HEK293 (cell line): ENCODE data around the gene RASSF5.

Experiments used
- CTCF ChIA-PET: fragments of 350-600 bp; formaldehyde crosslinking; extraction: SDS; loops from one replicate; lab custom pipeline; 2021; ENCODE audit warnings: antibody characterized with exemption; lab: Yijun Ruan, JAX
- POLR2A ChIA-PET: fragments of 300-600 bp; formaldehyde crosslinking; extraction: SDS; loops from one replicate; lab custom pipeline; 2020; ENCODE audit warnings: antibody characterized with exemption, inconsistent platforms; lab: Yijun Ruan, JAX
- H3K27ac ChIP-seq: fragments of 200-500 bp; sonication (Bioruptor generic); 2 replicates; pipeline ENCODE4 v1.5.1; 2014; ENCODE audit warnings: low read depth, low read length, control low read depth, inconsistent platforms; ENCODE audit errors: extremely low read depth
- H3K36me3 ChIP-seq, 2 experiments: fragments of 200-500 bp in 1 of 2; sonication (Bioruptor generic) in 1 of 2; 1 replicate in 1 of 2; 2 replicates in 1 of 2; pipeline ENCODE4 v1.5.1; 2014 to 2017; ENCODE audit warnings: inconsistent platforms in 2 of 2, low read length in 2 of 2; ENCODE audit not compliant: control insufficient read depth in 2 of 2, insufficient read depth in 1 of 2
- H3K4me1 ChIP-seq: fragments of 200-500 bp; sonication (Bioruptor generic); 2 replicates; pipeline ENCODE4 v1.5.1; 2014; ENCODE audit warnings: mild to moderate bottlenecking, low read length, inconsistent platforms; ENCODE audit not compliant: control insufficient read depth, insufficient read depth
- H3K4me3 ChIP-seq: 2 replicates; pipeline ENCODE4 v1.5.1; 2011; ENCODE audit warnings: low read depth, mild to moderate bottlenecking, control low read depth, low read length, moderate library complexity
- H3K9me3 ChIP-seq: fragments of 200-500 bp; sonication (Bioruptor generic); 2 replicates; pipeline ENCODE4 v1.5.1; 2014; ENCODE audit warnings: low read depth, low read length, inconsistent platforms; ENCODE audit not compliant: control insufficient read depth, insufficient read depth
- KLF1 ChIP-seq: fragments of 450-650 bp; formaldehyde crosslinking; IDR thresholded peaks from 2 replicates; pipeline ENCODE4 v1.5.1; 2016; ENCODE audit warnings: missing biosample characterization, missing genetic modification characterization
- MEIS1 ChIP-seq: sonication (generic); formaldehyde crosslinking; IDR thresholded peaks from 2 replicates; pipeline ENCODE4 v1.8.1; 2022; ENCODE audit warnings: missing genetic modification reagents, mild to moderate bottlenecking, borderline replicate concordance
- OVOL3 ChIP-seq: fragments of 450-650 bp; formaldehyde crosslinking; IDR thresholded peaks from 2 replicates; pipeline ENCODE4 v1.5.1; 2016; ENCODE audit warnings: missing biosample characterization, missing genetic modification characterization
- REPIN1 ChIP-seq: fragments of 450-650 bp; formaldehyde crosslinking; IDR thresholded peaks from 2 replicates; pipeline ENCODE4 v1.5.1; 2017; ENCODE audit warnings: missing biosample characterization, missing genetic modification characterization, low read depth
- SP7 ChIP-seq: fragments of 450-650 bp; formaldehyde crosslinking; IDR thresholded peaks from 2 replicates; pipeline ENCODE4 v1.5.1; 2016; ENCODE audit warnings: missing biosample characterization, missing genetic modification characterization
- TRIM28 ChIP-seq: IDR thresholded peaks from 2 replicates; pipeline ENCODE4 v1.6.1; 2011; ENCODE audit warnings: low read length, control low read depth, borderline replicate concordance
- ZBTB21 ChIP-seq: fragments of 450-650 bp; formaldehyde crosslinking; IDR thresholded peaks from 2 replicates; pipeline ENCODE4 v1.5.1; 2017; ENCODE audit warnings: missing biosample characterization, missing genetic modification characterization
- ZBTB7A ChIP-seq: fragments of 450-650 bp; formaldehyde crosslinking; IDR thresholded peaks from 2 replicates; pipeline ENCODE4 v1.5.1; 2016; ENCODE audit warnings: low read depth, missing biosample characterization, missing genetic modification characterization
- ZNF138 ChIP-seq: fragments of 450-650 bp; formaldehyde crosslinking; IDR thresholded peaks from 2 replicates; pipeline ENCODE4 v1.5.1; 2016; ENCODE audit warnings: missing biosample characterization, missing genetic modification characterization, borderline replicate concordance
- ZNF16 ChIP-seq: fragments of 450-650 bp; formaldehyde crosslinking; IDR thresholded peaks from 2 replicates; pipeline ENCODE4 v1.5.1; 2016; ENCODE audit warnings: low read depth, missing biosample characterization, missing genetic modification characterization
- ZNF169 ChIP-seq: fragments of 450-650 bp; formaldehyde crosslinking; IDR thresholded peaks from 2 replicates; pipeline ENCODE4 v1.5.1; 2016; ENCODE audit warnings: missing biosample characterization, missing genetic modification characterization
- ZNF184 ChIP-seq: fragments of 450-650 bp; IDR thresholded peaks from 2 replicates; pipeline ENCODE4 v1.5.1; 2018; ENCODE audit warnings: missing biosample characterization, mild to moderate bottlenecking, missing genetic modification characterization
- ZNF266 ChIP-seq: fragments of 450-650 bp; formaldehyde crosslinking; IDR thresholded peaks from 2 replicates; pipeline ENCODE4 v1.5.1; 2016; ENCODE audit warnings: missing biosample characterization, missing genetic modification characterization, low read depth
- ZNF48 ChIP-seq: fragments of 450-650 bp; formaldehyde crosslinking; IDR thresholded peaks from 2 replicates; pipeline ENCODE4 v1.5.1; 2016; ENCODE audit warnings: missing biosample characterization, missing genetic modification characterization
- ZNF555 ChIP-seq: fragments of 450-650 bp; formaldehyde crosslinking; conservative IDR thresholded peaks from 2 replicates; pipeline ENCODE4 v1.5.1; 2017; ENCODE audit warnings: missing biosample characterization, mild to moderate bottlenecking, missing genetic modification characterization, inconsistent platforms
- ZNF560 ChIP-seq: fragments of 450-650 bp; formaldehyde crosslinking; IDR thresholded peaks from 2 replicates; pipeline ENCODE4 v1.5.1; 2017; ENCODE audit warnings: missing biosample characterization, missing genetic modification characterization, borderline replicate concordance
- ZNF561 ChIP-seq: fragments of 450-650 bp; IDR thresholded peaks from 2 replicates; pipeline ENCODE4 v1.5.1; 2018; ENCODE audit warnings: missing biosample characterization, missing genetic modification characterization, borderline replicate concordance
- ZNF610 ChIP-seq: fragments of 450-650 bp; formaldehyde crosslinking; IDR thresholded peaks from 2 replicates; pipeline ENCODE4 v1.5.1; 2016; ENCODE audit warnings: missing biosample characterization, missing genetic modification characterization, borderline replicate concordance
- ZNF629 ChIP-seq: fragments of 450-650 bp; formaldehyde crosslinking; IDR thresholded peaks from 2 replicates; pipeline ENCODE4 v1.5.1; 2017; ENCODE audit warnings: missing biosample characterization, missing genetic modification characterization
- ZNF658 ChIP-seq: fragments of 450-650 bp; formaldehyde crosslinking; IDR thresholded peaks from 2 replicates; pipeline ENCODE4; 2016; ENCODE audit warnings: missing biosample characterization, missing genetic modification characterization
- ZNF701 ChIP-seq: fragments of 450-650 bp; formaldehyde crosslinking; IDR thresholded peaks from 2 replicates; pipeline ENCODE4 v1.5.1; 2016; ENCODE audit warnings: missing biosample characterization, missing genetic modification characterization
- ZNF707 ChIP-seq: fragments of 450-650 bp; formaldehyde crosslinking; IDR thresholded peaks from 2 replicates; pipeline ENCODE4 v1.5.1; 2016; ENCODE audit warnings: missing biosample characterization, missing genetic modification characterization
- ZNF830 ChIP-seq: fragments of 450-650 bp; IDR thresholded peaks from 2 replicates; pipeline ENCODE4 v1.5.0; 2018; ENCODE audit warnings: missing biosample characterization, missing genetic modification characterization, low read depth, mild to moderate bottlenecking, moderate library complexity
- TF ChIP-seq, protein P1 (sequence below): fragments of 450-650 bp; formaldehyde crosslinking; IDR thresholded peaks from 2 replicates; pipeline ENCODE4 v1.5.1; 2017; ENCODE audit warnings: missing biosample characterization, mild to moderate bottlenecking, missing genetic modification characterization, moderate library complexity
- TF ChIP-seq, protein P2 (sequence below): fragments of 450-650 bp; formaldehyde crosslinking; IDR thresholded peaks from 2 replicates; pipeline ENCODE4 v1.5.1; 2016; ENCODE audit warnings: missing biosample characterization, missing genetic modification characterization

The RASSF5 gene

DNA sequence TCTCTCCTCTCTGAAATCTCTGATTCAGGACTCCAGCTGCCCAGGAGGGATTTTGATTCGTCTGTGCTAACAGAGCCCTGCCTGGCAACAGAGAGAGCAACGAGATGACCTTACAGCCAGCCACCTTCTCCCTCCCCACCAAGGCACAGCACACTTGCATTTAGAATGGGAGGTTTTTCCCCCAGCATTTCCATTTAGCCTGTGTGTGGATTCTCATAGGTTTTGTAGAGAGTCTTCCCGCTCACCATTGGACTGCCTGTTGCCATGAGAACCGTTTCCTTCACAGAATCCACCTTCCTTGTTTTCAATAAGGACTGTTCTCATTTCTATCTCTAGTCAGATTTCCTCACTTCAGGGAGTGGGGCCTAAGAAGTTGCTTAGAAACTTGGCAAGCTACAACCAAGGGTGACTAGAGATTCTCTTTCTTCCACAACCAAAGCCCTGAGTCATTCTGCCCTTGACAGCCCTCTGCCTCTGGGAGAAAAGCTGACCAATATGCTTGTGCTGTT lies 42.8 kb upstream of the RASSF5 start:
- H3K4me3 ChIP-seq, result no peak overlapping the region
- no peak overlapping the region for H3K27ac ChIP-seq
- peaks cover 0 to 26% of the 10 kb centered on the region in 2 experiments; a peak in 1 of 3 replicates for H3K36me3 ChIP-seq
- TF ChIP-seq ZNF184 (tag by site-specific recombination) (no peak), REPIN1 (tag by site-specific recombination) (no peak), ZBTB21 (no peak), ZNF610 (tag by site-specific recombination) (no peak), MEIS1 (CRISPR knock-in tag) (no peak), ZNF266 (tag by site-specific recombination) (no peak), ZBTB7A (tag by site-specific recombination) (no peak), SP7 (no peak), TRIM28 (no peak), ZNF658 (no peak), ZNF138 (no peak), ZNF169 (tag by site-specific recombination) (no peak), ZNF48 (tag by site-specific recombination) (no peak), ZNF555 (tag by site-specific recombination) (no peak)
- TF ChIP-seq, protein P1, sequence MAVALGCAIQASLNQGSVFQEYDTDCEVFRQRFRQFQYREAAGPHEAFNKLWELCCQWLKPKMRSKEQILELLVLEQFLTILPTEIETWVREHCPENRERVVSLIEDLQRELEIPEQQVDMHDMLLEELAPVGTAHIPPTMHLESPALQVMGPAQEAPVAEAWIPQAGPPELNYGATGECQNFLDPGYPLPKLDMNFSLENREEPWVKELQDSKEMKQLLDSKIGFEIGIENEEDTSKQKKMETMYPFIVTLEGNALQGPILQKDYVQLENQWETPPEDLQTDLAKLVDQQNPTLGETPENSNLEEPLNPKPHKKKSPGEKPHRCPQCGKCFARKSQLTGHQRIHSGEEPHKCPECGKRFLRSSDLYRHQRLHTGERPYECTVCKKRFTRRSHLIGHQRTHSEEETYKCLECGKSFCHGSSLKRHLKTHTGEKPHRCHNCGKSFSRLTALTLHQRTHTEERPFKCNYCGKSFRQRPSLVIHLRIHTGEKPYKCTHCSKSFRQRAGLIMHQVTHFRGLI (tag by site-specific recombination), result no peak
- TF ChIP-seq, protein P2, sequence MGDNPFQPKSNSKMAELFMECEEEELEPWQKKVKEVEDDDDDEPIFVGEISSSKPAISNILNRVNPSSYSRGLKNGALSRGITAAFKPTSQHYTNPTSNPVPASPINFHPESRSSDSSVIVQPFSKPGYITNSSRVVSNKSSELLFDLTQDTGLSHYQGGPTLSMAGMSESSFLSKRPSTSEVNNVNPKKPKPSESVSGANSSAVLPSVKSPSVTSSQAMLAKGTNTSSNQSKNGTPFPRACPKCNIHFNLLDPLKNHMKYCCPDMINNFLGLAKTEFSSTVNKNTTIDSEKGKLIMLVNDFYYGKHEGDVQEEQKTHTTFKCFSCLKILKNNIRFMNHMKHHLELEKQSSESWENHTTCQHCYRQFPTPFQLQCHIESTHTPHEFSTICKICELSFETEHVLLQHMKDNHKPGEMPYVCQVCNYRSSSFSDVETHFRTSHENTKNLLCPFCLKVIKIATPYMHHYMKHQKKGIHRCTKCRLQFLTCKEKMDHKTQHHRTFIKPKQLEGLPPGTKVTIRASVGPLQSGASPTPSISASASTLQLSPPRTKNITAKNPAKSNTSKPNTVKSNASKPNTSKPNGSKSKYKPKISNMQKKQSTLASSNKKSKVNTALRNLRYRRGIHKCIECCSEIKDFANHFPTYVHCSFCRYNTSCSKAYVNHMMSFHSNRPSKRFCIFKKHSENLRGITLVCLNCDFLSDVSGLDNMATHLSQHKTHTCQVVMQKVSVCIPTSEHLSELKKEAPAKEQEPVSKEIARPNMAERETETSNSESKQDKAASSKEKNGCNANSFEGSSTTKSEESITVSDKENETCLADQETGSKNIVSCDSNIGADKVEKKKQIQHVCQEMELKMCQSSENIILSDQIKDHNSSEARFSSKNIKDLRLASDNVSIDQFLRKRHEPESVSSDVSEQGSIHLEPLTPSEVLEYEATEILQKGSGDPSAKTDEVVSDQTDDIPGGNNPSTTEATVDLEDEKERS, result no peak
- ChIA-PET CTCF (interaction anchor here (0.6 to 2.2 kb wide), 4 partner anchors 13 to 119 kb away, joined by 3 to 11 read pairs (median 4); no protein-coding TSS in a partner anchor), POLR2A (no interaction called here)
- no peaks in the 10 kb centered on the region for H3K4me1 ChIP-seq
- H3K9me3 ChIP-seq, result no peaks in the 10 kb centered on the region

DNA sequence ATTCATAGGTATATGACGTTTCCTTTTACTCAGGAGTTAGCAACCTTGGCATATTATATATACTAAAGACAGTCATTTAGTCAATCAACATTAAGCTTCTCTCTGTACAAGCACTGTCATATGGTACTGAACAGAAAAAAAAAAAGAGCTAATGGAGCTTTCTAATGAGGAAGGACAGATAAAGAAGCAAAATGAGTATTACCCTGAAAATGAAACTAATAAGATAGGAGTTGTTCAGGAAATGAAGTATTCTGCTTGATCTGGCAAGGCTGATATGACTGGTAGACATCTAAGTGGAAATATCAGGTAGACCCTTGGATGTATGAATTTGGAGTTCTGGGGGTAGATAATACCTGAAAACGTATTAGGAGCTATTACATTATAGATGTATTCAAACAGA lies 41.4 kb upstream of the RASSF5 start:
- H3K27ac ChIP-seq, result no peak overlapping the region
- ChIA-PET CTCF (interaction anchor here (0.6 to 2.2 kb wide), 6 partner anchors 12 to 1401 kb away, joined by 3 to 11 read pairs (median 4); no protein-coding TSS in a partner anchor), POLR2A (no interaction called here)
- 0 out of 2 replicates have a peak, but pooled peaks cover 2% of the 10 kb centered on the region for H3K4me1 ChIP-seq
- H3K36me3 ChIP-seq, result peaks cover 0 to 20% of the 10 kb centered on the region in 2 experiments; a peak in 1 of 3 replicates
- TF ChIP-seq ZNF561 (no peak), ZNF701 (no peak), ZNF830 (tag by site-specific recombination) (no peak), KLF1 (no peak), OVOL3 (no peak), ZNF16 (tag by site-specific recombination) (no peak), ZNF560 (tag by site-specific recombination) (no peak), ZNF707 (tag by site-specific recombination) (no peak), ZNF629 (no peak)
- H3K9me3 ChIP-seq, result no peaks in the 10 kb centered on the region
- no peak overlapping the region for H3K4me3 ChIP-seq
